Measurements from ENCODE around the gene ABCC4.

- no peak for TF ChIP-seq CTCF (IDR thresholded peaks at IDR 0.05)
- no peak for TF ChIP-seq POLR2AphosphoS5 (IDR thresholded peaks at IDR 0.05)
- no peak for TF ChIP-seq POLR2A (IDR thresholded peaks at IDR 0.05)
Observed at GRCh38 chr13:95217920-95218830, 83.1 kb downstream of the ABCC4 start.

Data from stomach (tissue), 4 donors.